Measurements from ENCODE around the gene CGNL1. TPM values are rescaled to one million over a fixed set of nuclear protein-coding genes. Genes with fewer than 3 reads are reported as not detected.

The CGNL1 gene
- total and polyA plus RNA-seq, 2 experiments from 2014 or later, result 11.4 to 13.1 TPM

DNA sequence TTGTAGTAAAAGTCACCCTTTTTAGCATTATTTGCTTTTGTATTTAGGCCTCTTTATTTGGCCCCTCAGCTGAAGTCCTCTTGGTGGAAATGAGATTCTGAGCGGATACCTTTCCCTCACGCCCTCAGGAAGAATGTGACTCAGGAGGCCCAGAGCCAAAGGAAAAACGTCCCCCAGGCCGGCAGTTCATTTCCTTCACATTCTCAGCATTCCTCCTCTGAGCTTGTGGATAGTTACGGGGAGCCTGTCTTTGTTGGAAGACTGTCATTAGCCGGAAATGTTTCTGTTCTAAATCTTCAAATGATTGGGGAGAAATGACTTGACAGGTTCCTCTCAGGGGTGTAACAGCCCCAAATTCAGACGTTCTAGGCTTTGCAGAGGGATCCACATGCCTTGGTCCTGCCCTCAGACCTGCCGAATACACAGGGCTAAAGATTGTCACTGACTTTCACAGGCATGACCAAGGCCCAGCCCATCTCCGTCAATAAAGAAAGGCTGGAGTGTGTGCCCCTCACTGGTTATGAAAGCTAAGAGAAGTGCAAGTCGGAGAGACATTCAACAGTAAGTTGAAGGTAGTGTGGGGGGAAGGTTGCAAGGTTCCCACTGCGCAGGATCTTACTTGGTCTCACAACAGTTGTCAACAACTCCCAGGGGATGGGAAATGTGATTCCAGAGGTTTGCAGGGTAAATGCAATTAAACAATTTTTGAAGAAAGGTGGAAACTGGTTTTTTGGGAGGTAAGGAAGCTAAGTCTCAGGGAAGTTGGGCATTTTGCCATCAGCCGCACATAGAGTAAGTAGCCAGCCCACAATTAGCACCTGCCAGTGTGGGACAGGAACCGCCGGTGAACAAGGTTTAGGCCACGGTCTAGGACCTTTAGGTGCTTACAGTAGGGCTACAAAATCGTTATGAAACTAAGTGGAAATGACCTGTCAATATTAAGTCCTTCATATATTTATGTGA is 175.7 kb downstream of the CGNL1 start:
- WGBS (ENCODE audit: low lambda C conversion rate, missing lambda C conversion rate), result 46% methylated on average over 16 of the region's 16 CpGs
- Histone ChIP-seq H3K27ac (peak overlapping the region; percentile 97), H3K27me3 (no peaks in the 10 kb centered on the region), H3K4me2 (peak overlapping the region; percentile 60), H3K36me3 (replicated peaks; ENCODE audit: insufficient read depth, low read depth) (no peaks in the 10 kb centered on the region), H3K9me3 (ENCODE audit: low read depth) (no peaks in the 10 kb centered on the region), H3K4me3 (no peak overlapping the region), H3K4me1 (ENCODE audit: insufficient read depth) (peaks cover 62% of the 10 kb centered on the region), H4K20me1 (ENCODE audit: insufficient read depth, poor library complexity, severe bottlenecking) (no peaks in the 10 kb centered on the region), H2AFZ (peak overlapping the region; percentile 32), H3K79me2 (no peaks in the 10 kb centered on the region), H3K9me2 (replicated peaks; ENCODE audit: insufficient read depth) (no peaks in the 10 kb centered on the region)
- TF ChIP-seq EZH2 (IDR thresholded peaks at IDR 0.05; ENCODE audit: borderline replicate concordance), result no peak
- TF ChIP-seq, protein P1, sequence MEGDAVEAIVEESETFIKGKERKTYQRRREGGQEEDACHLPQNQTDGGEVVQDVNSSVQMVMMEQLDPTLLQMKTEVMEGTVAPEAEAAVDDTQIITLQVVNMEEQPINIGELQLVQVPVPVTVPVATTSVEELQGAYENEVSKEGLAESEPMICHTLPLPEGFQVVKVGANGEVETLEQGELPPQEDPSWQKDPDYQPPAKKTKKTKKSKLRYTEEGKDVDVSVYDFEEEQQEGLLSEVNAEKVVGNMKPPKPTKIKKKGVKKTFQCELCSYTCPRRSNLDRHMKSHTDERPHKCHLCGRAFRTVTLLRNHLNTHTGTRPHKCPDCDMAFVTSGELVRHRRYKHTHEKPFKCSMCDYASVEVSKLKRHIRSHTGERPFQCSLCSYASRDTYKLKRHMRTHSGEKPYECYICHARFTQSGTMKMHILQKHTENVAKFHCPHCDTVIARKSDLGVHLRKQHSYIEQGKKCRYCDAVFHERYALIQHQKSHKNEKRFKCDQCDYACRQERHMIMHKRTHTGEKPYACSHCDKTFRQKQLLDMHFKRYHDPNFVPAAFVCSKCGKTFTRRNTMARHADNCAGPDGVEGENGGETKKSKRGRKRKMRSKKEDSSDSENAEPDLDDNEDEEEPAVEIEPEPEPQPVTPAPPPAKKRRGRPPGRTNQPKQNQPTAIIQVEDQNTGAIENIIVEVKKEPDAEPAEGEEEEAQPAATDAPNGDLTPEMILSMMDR (IDR thresholded peaks at IDR 0.05; ENCODE audit: poor library complexity), result no peak
- TF ChIP-seq EZH2phosphoT487 (IDR thresholded peaks at IDR 0.05; ENCODE audit: low read depth, severe bottlenecking, unreplicated experiment), result no peak
- DNase-seq (ENCODE audit: low spot score), result peak; percentile 69

GRCh38 chr15:57552678-57553334 is 176.5 kb downstream of the CGNL1 start:
- 94% methylated on average over 8 of the region's 8 CpGs for WGBS (ENCODE audit: low lambda C conversion rate, missing lambda C conversion rate)
- Histone ChIP-seq H3K9me2 (replicated peaks; ENCODE audit: insufficient read depth) (no peaks in the 10 kb centered on the region), H3K4me3 (no peak overlapping the region), H3K4me2 (no peak overlapping the region), H3K27ac (peak overlapping the region; percentile 97), H3K79me2 (no peaks in the 10 kb centered on the region), H3K4me1 (ENCODE audit: insufficient read depth) (peaks cover 62% of the 10 kb centered on the region), H3K36me3 (replicated peaks; ENCODE audit: insufficient read depth, low read depth) (no peaks in the 10 kb centered on the region), H4K20me1 (ENCODE audit: insufficient read depth, poor library complexity, severe bottlenecking) (no peaks in the 10 kb centered on the region), H3K9me3 (ENCODE audit: low read depth) (no peaks in the 10 kb centered on the region), H2AFZ (no peak overlapping the region), H3K27me3 (no peaks in the 10 kb centered on the region)
- TF ChIP-seq EZH2phosphoT487 (IDR thresholded peaks at IDR 0.05; ENCODE audit: low read depth, severe bottlenecking, unreplicated experiment) (no peak), EZH2 (IDR thresholded peaks at IDR 0.05; ENCODE audit: borderline replicate concordance) (no peak)
- TF ChIP-seq, protein P1 (IDR thresholded peaks at IDR 0.05; ENCODE audit: poor library complexity), result no peak
- DNase-seq (ENCODE audit: low spot score), result no peak

GRCh38 chr15:57553526-57553925 is 177.2 kb downstream of the CGNL1 start:
- H3K4me2 ChIP-seq, result no peak overlapping the region
- no peak overlapping the region for H3K4me3 ChIP-seq
- H3K27me3 ChIP-seq, result no peaks in the 10 kb centered on the region
- peak overlapping the region; percentile 97 for H3K27ac ChIP-seq
- no peaks in the 10 kb centered on the region for H3K9me3 ChIP-seq (ENCODE audit: low read depth)
- no peak overlapping the region for H2AFZ ChIP-seq
- 94% methylated on average over 5 of the region's 5 CpGs for WGBS (ENCODE audit: low lambda C conversion rate, missing lambda C conversion rate)
- no peaks in the 10 kb centered on the region for H3K79me2 ChIP-seq
- no peaks in the 10 kb centered on the region for H3K9me2 ChIP-seq (replicated peaks; ENCODE audit: insufficient read depth)
- no peak for DNase-seq (ENCODE audit: low spot score)
- H3K36me3 ChIP-seq (replicated peaks; ENCODE audit: insufficient read depth, low read depth), result no peaks in the 10 kb centered on the region
- peaks cover 60% of the 10 kb centered on the region for H3K4me1 ChIP-seq (ENCODE audit: insufficient read depth)
- TF ChIP-seq EZH2phosphoT487 (IDR thresholded peaks at IDR 0.05; ENCODE audit: low read depth, severe bottlenecking, unreplicated experiment), result no peak
- H4K20me1 ChIP-seq (ENCODE audit: insufficient read depth, poor library complexity, severe bottlenecking), result no peaks in the 10 kb centered on the region

Data from hepatocyte (in vitro differentiated cells).